GM19438 (cell line): ENCODE measurements around the gene RPRD2.

Source experiments
- ATAC-seq: cut with Tn5 transposase; IDR thresholded peaks from one replicate; pipeline ENCODE4 v1.9.1; 2021; ENCODE audit warnings: low read depth; ENCODE audit not compliant: unreplicated experiment

RPRD2 gene

GRCh38 chr1:150511985-150512660 is 148.2 kb downstream of the RPRD2 start:
- no peak for ATAC-seq

DNA sequence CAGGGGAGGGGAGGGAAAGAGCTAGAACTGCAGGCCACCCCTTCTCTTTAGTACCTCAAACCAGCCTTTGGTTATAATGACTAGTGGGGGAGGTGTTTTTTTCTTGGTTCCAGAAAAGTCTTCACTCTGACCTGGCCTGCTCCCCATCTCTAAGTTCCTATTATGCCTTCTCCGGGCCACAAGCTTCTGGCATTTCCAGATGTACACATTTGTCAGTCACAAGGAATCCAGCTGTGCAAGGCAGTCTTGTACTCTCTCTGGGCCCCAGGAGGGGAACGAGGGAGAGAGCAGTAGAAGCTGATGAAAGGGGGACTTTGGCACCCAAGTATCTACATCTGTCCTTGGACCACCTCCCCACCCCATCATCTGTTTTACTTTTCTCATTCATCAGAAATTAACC is 148.9 kb downstream of the RPRD2 start:
- no peak for ATAC-seq

- ATAC-seq = no peak
These were observed 149.4 kb downstream of the RPRD2 start for GRCh38 chr1:150513351-150513791.

- ATAC-seq = no peak
These were observed 150.3 kb downstream of the RPRD2 start for GRCh38 chr1:150514260-150514659.

- ATAC-seq = peak; percentile 4
These were observed 151.0 kb downstream of the RPRD2 start for GRCh38 chr1:150514913-150515327.

- ATAC-seq = peak; percentile 92
These were observed 151.5 kb downstream of the RPRD2 start, which contains the start of gene FALEC for GRCh38 chr1:150515328-150516049. Gene FALEC, plus strand, starts transcription at chr1:150515752.

- peak; percentile 11 for ATAC-seq
These were observed 152.2 kb downstream of the RPRD2 start for GRCh38 chr1:150516050-150516591.

DNA sequence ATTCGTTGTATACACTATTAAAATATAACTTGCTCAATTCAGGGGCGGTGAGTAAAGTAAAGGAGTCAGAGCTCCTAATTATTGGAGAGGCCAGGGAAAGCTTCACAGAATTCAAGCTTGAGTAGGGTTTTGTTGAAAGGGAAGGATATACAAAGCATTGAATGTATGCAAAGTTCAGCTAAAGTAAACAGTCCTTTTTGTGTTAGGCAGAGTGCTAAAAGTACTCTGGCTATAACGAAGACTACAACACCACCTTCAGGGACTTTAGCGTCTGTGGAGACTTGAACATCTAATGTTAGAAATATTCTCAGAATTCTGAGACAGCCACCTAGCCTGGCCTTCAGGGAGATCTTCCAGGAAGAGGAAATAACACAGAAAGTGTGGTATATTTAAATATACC is 152.7 kb downstream of the RPRD2 start:
- no peak for ATAC-seq

- no peak for ATAC-seq
These were observed 157.4 kb downstream of the RPRD2 start for GRCh38 chr1:150521196-150521968.

DNA sequence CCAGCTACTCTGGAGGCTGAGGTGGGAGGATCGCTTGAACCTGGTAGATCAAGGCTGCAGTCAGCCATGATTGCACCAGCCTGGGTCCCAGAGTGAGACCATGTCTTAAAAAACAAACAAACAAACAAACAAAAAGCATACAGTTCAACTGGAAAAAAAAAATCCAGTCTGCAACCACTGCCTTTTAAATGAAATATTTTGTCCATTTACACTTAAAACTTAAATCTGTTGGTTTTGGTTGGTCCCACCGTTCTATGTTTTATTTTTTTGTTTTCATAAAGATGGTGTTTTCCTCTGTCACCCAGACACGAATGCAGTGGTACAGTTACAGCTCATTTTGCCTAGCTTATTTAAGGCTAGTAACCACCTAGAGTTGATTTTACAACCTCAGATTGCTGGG is 161.4 kb downstream of the RPRD2 start:
- no peak for ATAC-seq
